GM21576 (cell line): ENCODE results near the gene PDIA4.
A peak's percentile ranks its signal among the peaks of the same experiment; 100 is the strongest.

ENCODE experiments used
- ATAC-seq: cut with Tn5 transposase; IDR thresholded peaks from one replicate; pipeline ENCODE4 v1.9.1; 2021; ENCODE audit warnings: mild to moderate bottlenecking, moderate library complexity; ENCODE audit not compliant: unreplicated experiment

The PDIA4 gene

GRCh38 chr7:148975896-148976295 is 52.4 kb downstream of the PDIA4 start:
- no peak for ATAC-seq

DNA sequence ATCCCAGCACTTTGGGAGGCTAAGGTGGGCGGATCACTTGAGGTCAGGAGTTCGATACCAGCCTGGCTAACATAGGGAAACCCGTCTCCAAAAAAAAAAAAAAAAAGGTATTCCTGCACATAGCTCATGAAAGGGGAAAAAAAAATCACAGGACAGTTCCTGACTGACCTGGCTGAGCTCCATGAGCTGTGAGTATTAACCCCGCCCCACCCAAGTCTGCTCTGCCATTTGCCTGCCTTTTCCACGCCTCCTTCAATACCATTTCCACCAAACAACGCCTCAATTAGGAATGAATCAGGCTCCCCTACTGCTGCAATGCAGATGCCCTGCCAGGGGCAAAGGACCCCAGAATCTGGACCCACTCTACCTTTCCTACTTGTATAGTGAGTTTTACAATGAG is 55.0 kb downstream of the PDIA4 start:
- no peak for ATAC-seq

DNA sequence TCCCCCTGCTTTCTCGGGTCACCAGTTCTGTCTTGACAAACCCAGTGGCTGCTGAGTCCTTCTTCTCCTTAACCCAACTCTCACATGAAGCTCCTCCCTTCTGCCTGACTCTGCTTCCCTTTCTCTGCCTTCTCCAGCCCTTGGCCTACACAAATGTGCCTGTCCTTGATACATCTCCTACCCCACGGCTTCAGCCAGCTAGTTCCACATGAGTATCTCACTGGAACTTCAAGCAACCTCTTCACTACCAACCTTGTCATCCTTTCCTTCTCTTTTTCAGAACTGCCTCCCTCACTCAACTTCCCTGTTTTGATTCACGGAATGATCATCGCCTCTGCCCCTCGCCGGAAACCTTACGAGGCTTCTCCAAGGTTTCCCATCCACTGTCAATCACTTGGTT is 55.9 kb downstream of the PDIA4 start:
- no peak for ATAC-seq

GRCh38 chr7:148967602-148968001 is 60.7 kb downstream of the PDIA4 start:
- ATAC-seq = no peak

DNA sequence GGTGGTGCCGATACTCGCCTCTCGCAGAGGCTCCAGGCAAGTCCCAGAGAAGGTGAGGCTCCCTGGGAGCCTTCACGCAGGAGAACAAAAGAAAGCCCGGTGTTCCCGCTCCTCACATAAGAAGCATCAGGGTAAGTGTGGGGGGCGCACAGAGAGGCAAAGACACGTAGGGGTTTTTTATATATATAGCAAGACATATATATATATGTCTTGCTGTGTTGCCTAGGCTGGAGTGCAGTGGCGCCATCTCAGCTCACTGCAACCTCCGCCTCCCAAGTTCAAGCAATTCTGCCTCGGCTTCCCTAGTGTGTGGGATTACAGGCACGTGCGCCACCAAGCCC is 61.3 kb downstream of the PDIA4 start:
- ATAC-seq = peak; percentile 6

- no peak for ATAC-seq
Observed at GRCh38 chr7:148964483-148965267, 63.6 kb downstream of the PDIA4 start.

DNA sequence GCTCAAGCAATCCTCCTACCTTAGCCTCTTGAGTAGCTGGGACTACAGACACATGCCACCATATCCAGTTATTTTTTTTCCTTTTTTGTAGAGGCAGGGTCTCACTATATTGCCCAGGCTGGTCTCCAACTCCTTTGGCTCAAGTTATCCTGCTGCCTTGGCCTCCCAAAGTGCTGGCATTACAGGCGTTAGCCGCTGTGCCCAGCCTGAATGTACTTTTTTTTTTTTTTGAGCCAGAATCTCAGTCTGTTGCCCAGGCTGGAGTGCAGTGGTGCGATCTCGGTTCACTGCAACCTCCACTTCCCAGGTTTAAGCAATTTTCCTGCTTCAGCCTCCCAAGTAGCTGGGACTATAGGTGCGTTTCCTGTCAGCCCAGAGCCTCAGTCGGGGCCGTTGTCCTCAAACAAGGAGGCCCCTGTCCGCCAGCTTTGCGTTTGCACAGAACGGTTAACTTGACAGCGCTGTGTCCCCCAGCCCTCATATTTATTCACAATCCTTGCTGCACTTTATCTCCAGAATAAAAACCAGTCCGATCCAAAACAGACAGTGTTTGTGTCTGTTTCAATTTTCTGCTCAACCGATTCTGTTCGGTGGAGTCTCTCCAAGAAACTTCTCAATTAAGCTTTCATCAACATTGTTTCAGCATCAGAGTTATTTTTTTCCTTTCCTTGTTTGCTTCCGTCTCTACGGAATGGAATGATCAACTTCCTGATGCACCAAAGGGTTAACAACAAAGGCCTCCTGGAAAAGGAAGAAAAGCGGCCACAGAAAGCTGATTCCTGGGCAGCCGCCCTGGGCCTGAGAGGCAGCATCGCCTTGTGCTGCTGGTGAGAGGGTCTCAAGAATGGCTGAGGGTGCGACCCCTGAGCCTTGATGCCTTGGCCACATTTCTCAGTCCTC is 64.5 kb downstream of the PDIA4 start:
- no peak for ATAC-seq

GRCh38 chr7:148962823-148963582 is 65.3 kb downstream of the PDIA4 start:
- peak; percentile 59 for ATAC-seq

- no peak for ATAC-seq
Observed at GRCh38 chr7:148962440-148962822, 65.9 kb downstream of the PDIA4 start.

- ATAC-seq = no peak
Observed at GRCh38 chr7:148959726-148960125, 68.6 kb downstream of the PDIA4 start.

DNA sequence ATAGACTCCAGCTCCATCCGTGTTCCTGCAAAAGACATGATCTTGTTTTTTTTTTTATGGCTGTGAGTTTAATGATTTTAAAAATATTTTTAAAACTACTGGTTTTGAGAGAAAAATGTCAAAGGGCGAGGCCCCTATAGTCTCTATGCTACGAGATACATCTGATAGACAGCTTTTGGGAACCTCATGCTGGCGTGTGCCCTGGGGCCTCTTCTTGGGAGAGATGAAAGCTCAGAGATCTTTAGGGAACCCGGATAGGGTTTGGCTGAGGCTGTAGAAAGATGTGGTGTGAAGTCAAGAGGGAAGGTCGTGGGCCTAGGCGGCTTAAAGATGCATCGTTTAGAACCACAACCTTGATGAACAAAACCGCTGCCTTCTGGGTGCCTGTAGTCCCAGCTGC is 70.2 kb downstream of the PDIA4 start:
- ATAC-seq = no peak

GRCh38 chr7:148954766-148955165 is 73.5 kb downstream of the PDIA4 start:
- no peak for ATAC-seq

- ATAC-seq = no peak
Observed at GRCh38 chr7:148953676-148954075, 74.6 kb downstream of the PDIA4 start.
